AG04449 (cell line): ENCODE results near the gene CDK5RAP3.

Source experiments
- CTCF ChIA-PET: fragments of 350-600 bp; formaldehyde crosslinking; extraction: SDS; loops from one replicate; lab custom pipeline; 2021; ENCODE audit warnings: antibody characterized with exemption; lab: Yijun Ruan, JAX
- POLR2A ChIA-PET: fragments of 400-600, 350-600 bp; formaldehyde crosslinking; extraction: SDS; loops from one replicate; lab custom pipeline; 2020; ENCODE audit warnings: antibody characterized with exemption, inconsistent platforms; lab: Yijun Ruan, JAX
- DNase-seq: peaks from one replicate; pipeline ENCODE4 v3.0.0-alpha.2; 2010; ENCODE audit warnings: low read depth, low spot score
- H3K4me3 ChIP-seq: 2 replicates; pipeline ENCODE4 v1.5.1; 2011; ENCODE audit warnings: low read depth, mild to moderate bottlenecking, control low read depth, low read length
- TF ChIP-seq, protein P1 (sequence below): IDR thresholded peaks from one replicate; pipeline ENCODE4 v1.5.1; 2011; ENCODE audit warnings: mild to moderate bottlenecking, moderate library complexity, low read length, control low read depth, inconsistent platforms; ENCODE audit not compliant: insufficient read depth; ENCODE audit errors: missing control alignments

The CDK5RAP3 gene

DNA sequence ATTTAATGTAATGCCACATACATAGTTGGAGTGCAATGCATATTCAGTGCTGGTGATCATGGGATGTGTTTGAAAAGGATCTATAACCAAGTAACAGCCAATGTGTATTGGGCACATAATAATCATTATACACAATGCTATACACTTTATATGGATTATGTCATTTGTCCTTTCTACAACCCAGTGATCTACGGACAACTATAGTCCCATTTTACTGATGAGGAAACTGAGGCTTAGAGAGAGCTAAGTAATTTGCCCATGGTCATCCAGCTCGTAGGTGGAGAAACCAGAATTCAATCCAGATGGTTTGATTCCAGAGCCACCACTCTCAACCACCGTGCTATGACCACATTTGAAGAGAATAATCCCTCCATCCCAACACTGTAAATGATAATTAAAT, 39.3 kb downstream of the CDK5RAP3 start:
- TF ChIP-seq, protein P1, sequence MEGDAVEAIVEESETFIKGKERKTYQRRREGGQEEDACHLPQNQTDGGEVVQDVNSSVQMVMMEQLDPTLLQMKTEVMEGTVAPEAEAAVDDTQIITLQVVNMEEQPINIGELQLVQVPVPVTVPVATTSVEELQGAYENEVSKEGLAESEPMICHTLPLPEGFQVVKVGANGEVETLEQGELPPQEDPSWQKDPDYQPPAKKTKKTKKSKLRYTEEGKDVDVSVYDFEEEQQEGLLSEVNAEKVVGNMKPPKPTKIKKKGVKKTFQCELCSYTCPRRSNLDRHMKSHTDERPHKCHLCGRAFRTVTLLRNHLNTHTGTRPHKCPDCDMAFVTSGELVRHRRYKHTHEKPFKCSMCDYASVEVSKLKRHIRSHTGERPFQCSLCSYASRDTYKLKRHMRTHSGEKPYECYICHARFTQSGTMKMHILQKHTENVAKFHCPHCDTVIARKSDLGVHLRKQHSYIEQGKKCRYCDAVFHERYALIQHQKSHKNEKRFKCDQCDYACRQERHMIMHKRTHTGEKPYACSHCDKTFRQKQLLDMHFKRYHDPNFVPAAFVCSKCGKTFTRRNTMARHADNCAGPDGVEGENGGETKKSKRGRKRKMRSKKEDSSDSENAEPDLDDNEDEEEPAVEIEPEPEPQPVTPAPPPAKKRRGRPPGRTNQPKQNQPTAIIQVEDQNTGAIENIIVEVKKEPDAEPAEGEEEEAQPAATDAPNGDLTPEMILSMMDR: no peak
- DNase-seq: no peak
- ChIA-PET POLR2A (no interaction called here), CTCF (interaction anchor here (1.2 to 13.9 kb wide), 9 partner anchors 8 to 71 kb away, joined by 3 to 444 read pairs (median 23); partner anchors contain the start of genes CDK5RAP3, PNPO and PRR15L)
- H3K4me3 ChIP-seq: no peak overlapping the region

DNA sequence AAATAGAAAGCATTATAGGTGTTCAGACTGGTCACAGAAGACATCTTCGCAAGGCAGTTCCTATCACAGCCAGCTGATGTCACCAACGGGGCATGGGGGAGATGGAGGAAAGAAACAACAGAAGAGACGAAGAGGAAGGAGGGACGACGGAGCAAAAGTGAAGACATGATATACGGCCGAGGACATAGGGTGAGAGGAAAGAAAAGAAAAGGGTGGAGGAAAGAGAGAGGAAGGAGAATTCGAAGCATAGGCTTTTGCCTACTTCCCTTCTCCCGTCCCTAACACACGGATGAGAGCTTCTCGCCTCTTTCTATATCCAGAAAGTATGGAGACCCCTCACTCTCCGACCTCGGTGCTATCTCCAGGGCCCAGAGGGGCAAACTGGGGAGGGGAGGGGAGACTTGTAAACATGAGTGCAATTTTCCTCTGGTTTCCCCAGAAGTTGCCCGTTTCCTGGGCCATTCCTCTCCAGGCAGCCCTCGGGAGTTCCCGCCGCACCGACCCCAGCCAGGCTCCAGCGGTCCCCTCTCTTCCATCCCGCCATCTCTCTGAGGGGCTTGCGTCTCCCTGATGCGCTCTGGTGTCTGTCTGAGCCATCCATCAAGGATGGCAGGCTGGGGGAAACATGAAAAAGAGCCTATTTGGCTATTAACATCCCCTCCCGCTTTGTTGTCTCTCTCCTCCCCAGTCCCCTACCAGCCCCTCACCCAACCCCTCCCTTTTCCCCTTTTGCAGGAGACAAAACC, 40.7 kb downstream of the CDK5RAP3 start:
- no peak for DNase-seq
- CTCF ChIA-PET: interaction anchor here (0.7 to 13.9 kb wide), 20 partner anchors 10 to 121 kb away, joined by 3 to 444 read pairs (median 4); partner anchors contain the start of genes CDK5RAP3, PNPO and PRR15L
- POLR2A ChIA-PET: interaction anchor here (0.7 to 1.0 kb wide), 2 partner anchors 9 to 17 kb away, joined by 3 read pairs; no protein-coding TSS in a partner anchor
- TF ChIP-seq, protein P1: peak; percentile 68
- peak overlapping the region; percentile 54 for H3K4me3 ChIP-seq

DNA sequence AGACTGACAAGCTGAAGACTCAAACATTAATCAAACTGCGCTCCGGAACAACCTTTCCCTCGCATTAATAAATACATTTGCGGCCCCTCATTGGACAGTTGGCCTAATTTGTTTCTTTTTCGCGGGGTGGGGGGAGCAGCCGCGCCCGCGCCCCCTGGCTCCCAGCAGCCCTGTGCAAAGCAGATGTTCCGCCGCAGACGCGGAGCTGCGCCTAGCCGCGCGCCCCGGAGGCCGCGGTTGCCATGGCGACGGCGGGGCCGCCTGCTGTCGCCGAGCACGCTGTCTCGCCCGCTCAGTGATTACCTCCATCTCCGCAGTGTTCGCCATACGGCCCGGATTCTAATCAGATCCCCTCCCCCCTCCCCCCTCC, 41.2 kb downstream of the CDK5RAP3 start:
- ChIA-PET CTCF (interaction anchor here (0.7 to 13.9 kb wide), 13 partner anchors 10 to 118 kb away, joined by 3 to 444 read pairs (median 5); partner anchors contain the start of genes CDK5RAP3, PNPO and PRR15L), POLR2A (interaction anchor here (1.0 kb wide), 1 partner anchor 9 kb away, joined by 3 read pairs; no protein-coding TSS in a partner anchor)
- no peak for DNase-seq
- peak overlapping the region; percentile 54 for H3K4me3 ChIP-seq
- TF ChIP-seq, protein P1: no peak

DNA sequence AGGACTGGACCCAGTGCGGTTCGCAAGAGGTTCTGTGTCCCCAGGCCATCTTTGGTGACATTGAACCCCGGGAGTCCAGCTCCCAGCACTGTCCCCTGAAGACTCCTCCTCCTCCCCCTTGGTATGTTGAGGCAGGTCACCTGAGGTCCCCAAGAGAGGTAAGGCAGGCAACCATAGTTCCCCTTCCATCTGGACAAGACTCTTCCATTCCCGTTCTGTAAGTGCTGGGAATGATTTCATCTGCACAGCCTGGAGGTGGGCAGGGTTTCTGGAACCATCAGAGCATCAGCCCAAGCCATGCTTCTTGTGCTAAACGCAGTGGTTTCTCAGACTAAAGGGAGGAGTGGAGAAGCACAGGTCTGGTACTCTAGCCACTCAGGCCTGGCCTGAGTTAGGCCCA, 41.7 kb downstream of the CDK5RAP3 start:
- POLR2A ChIA-PET: no interaction called here
- peak overlapping the region; percentile 54 for H3K4me3 ChIP-seq
- TF ChIP-seq, protein P1: no peak
- DNase-seq: no peak
- CTCF ChIA-PET: interaction anchor here (0.7 to 13.9 kb wide), 9 partner anchors 9 to 117 kb away, joined by 3 to 444 read pairs (median 23); partner anchors contain the start of genes CDK5RAP3, PNPO and PRR15L

DNA sequence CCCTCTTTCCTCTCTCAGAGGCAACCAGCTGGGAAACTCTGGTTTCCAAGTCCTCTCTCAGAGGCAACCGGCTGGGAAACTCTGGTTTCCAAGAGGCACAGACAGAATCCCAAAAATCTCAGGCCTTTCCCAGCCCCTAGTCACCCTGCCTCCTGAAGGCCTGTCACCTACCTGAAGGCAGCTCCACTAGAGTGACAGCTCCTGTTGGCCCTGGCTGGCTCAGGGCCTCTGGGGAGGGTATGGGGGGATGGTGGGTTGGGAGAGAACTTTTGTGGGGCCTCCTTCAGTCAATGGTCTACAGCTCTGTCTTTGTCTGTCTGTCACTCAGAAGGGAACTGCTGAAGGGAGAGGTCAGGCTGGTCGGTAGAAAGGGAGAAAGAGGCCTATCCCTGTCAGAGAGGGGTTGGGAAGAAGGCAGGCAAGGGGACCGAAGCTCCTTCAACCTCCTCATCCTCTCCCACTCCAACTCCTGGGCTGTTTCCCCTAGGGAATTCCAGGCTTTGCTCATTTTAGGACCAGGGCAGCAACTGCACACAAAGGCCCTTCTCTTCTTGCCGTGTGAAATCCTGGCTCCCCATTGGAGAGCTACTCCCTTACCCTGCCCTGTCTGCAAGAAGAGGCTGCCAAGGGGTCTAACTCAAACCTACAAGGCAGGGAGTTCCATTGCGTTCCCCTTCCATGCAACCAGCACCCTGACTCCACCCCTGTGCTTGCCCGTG, 43.1 kb downstream of the CDK5RAP3 start:
- ChIA-PET POLR2A (no interaction called here), CTCF (interaction anchor here (0.6 to 13.9 kb wide), 9 partner anchors 8 to 169 kb away, joined by 3 to 600 read pairs (median 24); partner anchors contain the start of genes CDK5RAP3, PNPO, PRR15L and SCRN2)
- H3K4me3 ChIP-seq: no peak overlapping the region

More for the DNA sequence above, 43.1 kb downstream of the CDK5RAP3 start:
- TF ChIP-seq, protein P1: no peak
- no peak for DNase-seq
